Left hindlimb (tissue), 1 donor: ENCODE data around the gene ARFGAP2.

Experiments
- DNase-seq: peaks from one replicate; pipeline ENCODE4 v3.0.0-alpha.2; 2018

Gene ARFGAP2

DNA sequence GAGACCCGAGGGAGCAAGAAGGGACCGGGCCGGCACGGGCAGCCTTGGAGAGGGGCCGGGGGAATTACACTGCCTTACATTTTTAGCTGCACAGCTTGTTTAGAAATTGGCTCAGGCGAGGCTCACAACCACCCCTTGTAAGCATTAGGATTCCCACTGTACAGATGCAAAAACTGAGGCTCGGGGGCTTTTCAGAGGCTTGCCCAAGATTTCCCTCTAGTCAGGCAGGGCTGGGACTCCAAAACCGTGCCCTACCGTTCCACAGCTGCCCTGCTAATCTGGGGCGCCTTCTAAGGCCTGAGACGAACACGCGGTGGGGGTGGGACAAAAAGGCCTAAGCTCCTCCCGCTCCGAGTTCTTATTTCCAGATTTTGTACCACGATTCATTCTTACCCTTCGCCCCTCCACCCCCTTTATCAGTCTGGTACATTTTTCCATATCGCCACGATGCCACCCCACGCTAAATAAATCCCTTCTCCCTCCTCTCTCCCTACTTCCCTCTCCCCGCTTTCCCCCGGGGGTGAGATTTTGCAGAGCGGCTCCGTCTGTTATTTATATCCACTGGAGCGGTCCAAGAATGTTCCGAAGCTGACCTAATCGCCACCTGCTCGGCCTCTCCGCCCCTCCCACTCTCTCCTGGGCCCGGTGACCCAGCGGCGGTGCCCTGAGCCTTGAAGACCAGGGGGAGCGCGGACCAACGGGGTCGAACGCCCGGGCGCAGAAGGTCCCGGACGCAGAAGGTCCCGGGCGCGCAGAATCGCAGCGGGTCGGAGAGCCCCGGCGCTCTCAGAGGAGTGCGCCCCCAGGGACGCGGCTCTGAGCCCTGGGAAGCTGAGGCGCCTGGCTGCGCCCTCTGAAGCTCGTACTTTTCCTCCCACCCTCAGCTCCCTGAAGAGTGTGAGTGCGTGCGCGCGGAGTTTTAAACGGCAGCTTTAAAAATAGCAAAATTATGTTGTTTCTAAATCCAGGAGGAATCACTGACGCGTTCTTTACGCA lies 10.3 kb upstream of the ARFGAP2 start:
- DNase-seq: peak; percentile 72

DNA sequence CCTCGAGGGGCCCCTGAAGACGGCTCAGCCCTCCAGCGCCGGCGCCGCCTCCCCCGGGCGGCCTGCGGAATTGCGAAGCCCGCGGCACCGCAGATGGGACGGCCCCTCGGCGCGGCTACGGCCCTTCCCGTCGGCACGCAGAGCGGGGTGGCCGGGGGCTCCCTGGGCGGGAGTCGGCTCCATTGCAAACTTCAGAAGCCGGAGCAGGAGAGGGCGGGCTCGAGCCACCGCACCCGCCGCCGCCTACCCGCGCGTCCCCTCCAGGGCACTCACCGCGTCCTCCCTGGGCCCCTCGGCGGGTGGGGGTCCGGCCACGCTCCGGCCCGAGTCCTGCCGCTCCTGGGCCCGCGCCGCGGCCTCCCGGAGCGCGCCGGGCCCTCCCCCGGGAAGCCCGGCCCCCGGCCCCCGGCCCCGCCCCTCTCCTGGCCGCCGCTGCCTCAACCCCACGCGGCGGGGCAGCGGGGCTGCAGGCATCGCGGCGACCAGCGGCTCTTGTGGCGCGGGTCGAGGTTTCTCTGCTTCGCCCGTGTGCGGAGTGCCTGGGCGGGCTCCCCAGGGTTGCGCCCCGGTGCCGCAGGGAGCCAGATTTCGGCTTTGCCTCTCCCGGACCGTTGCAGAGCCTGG lies 9.5 kb upstream of the ARFGAP2 start, which contains the start of gene PACSIN3:
TSS of gene PACSIN3 (minus strand) at position 359 of the 624 bp plus-strand sequence. CDS start 3,707 bp downstream, outside the sequence.
- peak; percentile 68 for DNase-seq

DNA sequence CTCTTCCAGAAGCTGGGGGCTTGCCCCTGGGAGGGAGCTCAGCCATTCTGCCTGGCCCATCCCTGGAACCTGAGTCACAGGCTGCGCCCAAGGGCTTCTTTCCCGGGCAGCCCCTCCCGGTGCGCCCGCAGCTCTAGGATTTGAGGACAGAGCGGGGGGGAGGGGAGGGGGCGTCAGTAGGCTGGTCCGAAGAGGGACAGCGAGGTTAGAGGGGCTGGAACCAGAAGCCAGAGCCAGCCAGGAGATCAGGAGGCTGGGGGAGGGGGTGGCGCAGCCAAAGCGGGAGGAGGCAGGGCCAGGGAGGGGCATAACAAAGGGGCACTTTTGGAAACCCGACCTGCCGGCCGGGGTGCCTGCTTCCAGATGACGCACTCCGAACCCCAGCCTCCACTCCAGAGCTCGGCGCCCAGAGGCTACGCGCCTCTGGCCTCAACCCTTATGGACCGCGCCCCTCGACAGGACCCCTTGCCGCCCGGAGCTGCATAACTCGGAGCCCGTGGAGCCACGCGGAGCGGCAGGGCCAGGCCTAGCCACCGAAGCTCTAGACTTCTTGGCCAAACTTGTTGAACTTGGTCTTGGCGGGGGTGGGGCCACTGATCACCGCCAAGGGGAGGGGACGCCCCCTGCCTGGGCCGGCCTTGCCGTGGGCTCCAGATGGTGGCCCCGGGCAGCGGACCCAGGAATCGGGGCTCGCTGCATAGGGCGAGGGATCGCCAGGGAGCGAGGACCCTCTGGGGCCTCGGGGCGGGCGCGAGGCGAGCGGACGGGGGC lies 8.8 kb upstream of the ARFGAP2 start:
- DNase-seq: peak; percentile 82

- DNase-seq: peak; percentile 73
Measured at GRCh38 chr11:47184711-47185304, 8.1 kb upstream of the ARFGAP2 start.

DNA sequence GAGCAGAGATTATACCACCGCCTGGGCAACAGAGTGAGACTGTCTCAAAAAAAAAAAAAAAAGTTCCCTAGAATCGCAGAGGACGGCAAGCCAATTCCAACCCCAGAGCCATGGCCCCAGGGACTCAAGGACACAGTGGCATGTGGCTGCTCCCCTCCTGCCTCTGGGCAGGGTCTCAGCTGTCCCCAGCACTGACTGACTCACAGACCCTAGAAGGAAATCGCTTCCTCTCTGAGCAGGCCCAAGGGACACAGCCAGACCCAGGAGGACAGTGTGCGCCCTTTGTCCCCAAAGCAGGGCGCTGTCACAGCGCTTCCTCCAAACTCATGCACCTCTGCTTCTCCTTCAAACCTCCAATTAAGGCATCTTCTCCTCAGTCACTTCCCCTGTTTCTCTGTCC lies 7.3 kb upstream of the ARFGAP2 start:
- no peak for DNase-seq

DNA sequence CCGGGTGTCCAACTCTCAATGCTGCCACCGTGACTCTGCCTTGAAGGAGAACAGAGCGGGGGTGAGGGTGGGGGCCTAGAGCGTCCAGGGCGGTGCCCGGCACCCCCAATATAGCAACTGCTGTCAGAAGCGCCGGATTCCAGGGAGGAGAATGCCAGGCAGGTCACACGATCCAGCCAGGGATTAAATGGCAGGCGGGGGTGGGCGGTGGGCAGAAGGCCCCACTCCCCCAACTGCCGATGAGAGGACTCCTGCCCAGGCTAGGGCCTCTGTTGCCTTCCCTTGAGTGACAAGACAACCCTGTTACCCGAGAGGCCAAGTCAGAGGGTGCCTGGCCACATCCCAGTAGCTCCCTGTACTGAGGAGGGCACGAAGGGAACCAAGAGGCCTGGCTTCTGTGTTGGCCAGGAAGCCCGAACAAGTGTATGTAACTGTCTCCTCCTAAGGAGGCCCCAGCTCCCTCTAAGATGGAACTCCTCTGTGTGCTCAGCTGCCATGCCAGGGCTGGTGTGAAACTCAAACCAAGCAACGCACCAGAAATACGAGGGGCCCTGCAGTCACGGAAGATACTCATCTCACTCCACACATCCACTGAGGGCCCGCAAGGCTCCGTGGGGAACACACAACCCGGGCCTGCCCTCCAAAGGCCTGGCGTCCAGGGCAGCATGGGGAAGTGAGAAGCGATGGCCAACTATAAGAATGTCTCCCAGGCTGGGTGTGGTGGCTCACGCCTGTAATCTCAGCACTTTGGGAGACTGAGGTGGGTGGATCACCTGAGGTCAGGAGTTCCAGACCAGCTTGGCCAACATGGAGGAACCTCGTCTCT lies 6.6 kb upstream of the ARFGAP2 start:
- no peak for DNase-seq

- DNase-seq: no peak
Measured at GRCh38 chr11:47182380-47182779, 5.7 kb upstream of the ARFGAP2 start.

DNA sequence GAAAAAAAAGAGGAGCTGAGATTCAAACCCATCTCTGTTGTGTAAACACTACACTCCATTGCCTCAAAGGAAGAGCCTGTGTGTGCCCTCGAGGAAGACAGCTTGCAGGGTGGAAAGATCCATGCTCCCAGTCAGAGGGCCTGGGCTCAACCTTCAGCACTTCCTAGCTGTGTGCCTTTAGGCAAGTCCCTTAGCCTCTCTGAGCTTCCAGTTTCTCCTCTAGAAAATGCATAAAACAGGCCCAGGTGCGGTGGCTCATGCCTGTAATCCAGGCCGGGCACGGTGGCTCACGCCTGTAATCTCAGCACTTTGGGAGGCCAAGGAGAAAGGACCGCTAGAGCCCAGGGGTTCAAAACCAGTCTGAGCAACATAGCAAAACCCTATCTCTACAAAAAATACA lies 4.6 kb upstream of the ARFGAP2 start:
- DNase-seq: no peak

DNA sequence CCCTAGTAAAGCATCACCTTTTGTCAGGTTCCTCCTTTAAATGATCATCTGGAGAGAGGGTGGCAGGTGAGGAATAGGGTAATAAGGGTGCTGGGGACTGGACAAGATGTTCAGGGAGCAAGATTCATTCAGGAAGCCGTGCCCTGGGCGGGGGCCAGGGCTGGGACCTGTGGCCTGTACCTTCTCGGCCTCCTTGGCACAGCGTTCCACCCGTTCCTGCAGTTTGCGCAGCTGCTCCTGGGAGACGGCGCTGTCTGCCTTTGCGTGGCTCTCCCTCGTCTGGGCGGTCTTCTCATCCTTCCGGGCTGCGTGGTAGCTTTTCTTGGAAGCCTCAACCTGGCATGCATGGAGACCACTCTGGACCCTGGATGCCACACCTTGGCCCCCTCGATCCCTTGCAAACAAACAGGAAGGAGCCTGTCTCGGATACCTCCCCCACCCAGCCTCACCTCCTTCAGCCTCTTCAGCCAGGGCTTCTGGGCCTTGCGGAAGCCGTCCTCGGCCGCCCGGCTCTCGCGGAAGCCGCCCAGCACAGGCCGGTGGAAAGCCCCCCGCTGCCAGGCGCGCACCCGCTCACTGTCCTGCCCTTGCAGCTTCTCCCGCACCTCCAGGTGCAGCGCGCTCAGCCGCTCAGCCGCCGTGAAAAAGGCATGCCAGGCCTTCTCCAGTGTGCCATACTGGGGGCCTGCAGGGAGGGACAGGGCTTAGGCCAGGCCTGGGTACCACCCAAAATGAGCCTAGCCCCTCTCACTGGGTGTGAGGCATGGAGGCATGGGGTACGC lies 3.5 kb upstream of the ARFGAP2 start:
- DNase-seq: no peak

DNA sequence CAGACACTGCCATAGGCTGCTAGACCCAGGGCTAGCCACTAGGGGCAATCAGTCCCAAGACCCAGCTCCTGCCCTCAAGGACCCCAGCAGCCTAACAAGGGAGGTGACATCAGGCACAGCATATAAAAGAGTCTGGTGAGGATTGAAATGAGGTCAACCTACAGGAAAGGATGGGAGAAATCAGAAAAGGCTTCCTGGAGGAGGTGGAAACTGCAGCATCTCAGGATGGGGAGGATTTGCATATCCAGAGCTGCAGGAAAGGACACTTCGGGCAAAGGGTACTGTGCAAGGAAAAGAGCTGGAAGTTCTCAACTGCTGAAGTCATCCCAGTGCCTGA lies 2.9 kb upstream of the ARFGAP2 start:
- no peak for DNase-seq

DNA sequence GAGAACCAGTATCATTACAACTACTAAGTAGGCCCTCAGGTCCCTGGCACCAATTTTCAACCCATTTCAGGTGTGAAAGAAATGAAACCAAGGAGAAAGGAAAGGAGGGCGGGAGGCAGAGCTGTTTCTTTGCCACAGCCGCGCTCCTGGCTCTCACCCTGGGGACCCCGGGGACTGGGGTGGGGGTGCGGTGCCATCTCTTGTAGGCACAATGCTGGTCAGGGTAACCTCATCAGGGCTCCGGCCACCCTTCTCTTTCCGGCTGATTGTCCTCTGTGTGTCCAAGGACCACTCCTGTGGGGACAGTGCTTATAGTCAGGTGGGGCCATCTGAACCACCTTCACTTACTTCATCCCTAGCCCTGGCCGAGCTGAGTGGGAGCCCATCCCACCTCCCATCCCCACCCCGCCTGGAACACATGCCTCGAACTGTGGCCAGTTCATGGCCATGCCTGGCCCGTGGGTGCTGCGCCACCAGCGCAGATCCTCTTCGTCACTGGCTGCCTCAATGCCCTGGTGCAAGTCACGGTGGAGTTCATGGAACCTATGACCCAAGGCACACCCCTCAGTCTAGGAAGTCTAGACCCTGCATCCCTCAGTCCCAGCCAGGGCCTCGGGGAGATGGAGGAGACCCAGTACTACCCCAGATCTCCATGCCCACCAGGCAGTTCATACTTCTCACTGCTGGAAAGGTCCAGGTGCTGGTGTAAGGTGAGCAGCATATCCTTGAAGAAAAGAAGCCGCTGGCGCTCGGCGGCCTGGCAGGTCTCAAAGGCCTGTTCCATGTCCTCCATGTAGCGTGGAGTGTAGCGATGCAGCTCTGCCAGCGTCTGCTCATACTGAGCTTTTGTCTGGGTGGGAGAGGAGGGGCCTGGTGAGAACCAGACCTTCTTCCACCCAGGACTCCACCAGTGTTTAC lies 2.3 kb upstream of the ARFGAP2 start:
- DNase-seq: no peak

DNA sequence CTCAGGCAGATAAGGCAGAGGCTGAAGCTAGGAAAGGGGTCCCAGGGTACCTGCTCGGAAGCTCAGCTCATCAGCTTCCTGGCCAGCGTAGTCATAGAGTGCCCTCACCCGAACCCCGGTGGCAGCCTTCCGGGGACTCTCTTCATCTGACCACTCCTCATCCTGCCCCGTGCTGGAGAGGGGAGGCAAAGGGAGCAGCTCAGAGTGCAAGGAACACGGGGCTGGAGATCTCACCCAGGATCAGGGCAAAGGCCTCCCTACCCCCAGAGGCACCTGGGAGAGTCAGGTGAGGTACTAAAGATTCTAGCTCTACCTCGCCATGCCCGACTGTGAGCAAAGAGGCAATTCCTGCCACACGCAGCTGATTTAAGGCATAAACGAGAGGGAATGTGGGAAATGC lies 1.6 kb upstream of the ARFGAP2 start:
- peak; percentile 31 for DNase-seq

- no peak for DNase-seq
Measured at GRCh38 chr11:47177846-47178245, 1.2 kb upstream of the ARFGAP2 start.

DNA sequence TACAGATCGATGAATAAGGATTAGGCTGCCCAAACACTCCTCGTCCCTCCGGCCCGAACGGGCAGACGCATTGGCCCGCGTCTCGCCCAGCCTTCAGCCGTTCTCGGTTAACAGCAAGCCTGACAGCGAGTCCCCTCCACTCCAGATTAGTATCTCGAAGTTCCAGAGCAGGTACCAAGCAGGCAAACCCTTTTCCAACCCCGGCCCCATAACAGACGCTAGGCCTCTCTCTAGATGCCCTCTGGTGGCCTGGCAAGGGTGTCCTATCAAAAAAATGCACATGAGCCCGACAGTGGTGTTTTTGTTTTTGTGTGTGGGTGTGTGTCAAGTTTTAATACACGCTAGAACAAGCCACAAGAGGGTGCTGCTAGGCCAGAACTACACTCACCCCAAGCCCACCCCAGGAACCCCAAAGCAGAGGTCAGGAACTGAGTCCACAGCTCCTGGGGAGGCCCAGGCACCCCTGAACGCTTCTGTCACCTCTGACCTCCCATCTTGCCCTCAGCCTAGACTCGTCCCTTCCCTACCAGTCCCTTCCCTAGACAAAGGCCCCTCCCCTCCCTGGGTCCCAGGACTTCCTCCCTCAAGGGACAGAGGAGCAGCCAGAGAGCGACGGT lies 658 bp upstream of the ARFGAP2 start:
- peak; percentile 82 for DNase-seq

- DNase-seq: peak; percentile 9
Measured at GRCh38 chr11:47175746-47176327, 842 bp downstream of the ARFGAP2 start.

GRCh38 chr11:47172740-47173336 lies 3.8 kb downstream of the ARFGAP2 start:
- no peak for DNase-seq

DNA sequence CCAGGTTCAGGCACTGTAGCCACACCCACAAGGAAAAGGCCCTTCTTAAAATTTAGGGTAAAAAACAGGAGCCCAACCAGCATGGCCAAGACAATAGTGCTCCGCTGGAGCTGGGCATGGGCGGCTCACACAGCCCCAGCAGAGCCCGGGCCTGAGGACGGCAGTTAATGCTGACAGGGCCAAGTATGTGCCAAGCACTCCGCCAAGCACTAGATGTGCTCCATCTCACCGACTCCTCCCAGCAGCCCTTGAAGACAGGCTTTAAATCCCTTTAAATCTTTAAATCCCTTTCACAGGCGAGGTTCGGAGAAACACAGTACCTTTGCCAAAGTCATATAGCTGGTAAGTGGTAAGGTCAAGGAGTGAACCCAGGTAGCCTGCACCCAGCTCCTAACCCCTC lies 4.8 kb downstream of the ARFGAP2 start:
- DNase-seq: no peak

GRCh38 chr11:47171061-47171838 lies 5.4 kb downstream of the ARFGAP2 start:
- DNase-seq: no peak
